H1 (cell line): ENCODE data around the gene KATNAL1. TPM values are rescaled to one million over a fixed set of nuclear protein-coding genes. Genes with fewer than 3 reads are reported as not detected.

Experiments
- CTCF ChIA-PET: fragments of 300-600 bp; sonication (Branson Sonifier 250); formaldehyde crosslinking; loops from one replicate; lab custom pipeline; 2021; ENCODE audit not compliant: partially characterized antibody; lab: Charles Lee
- POLR2A ChIA-PET: fragments of 300-600 bp; sonication (Branson Sonifier 250); formaldehyde crosslinking; loops from one replicate; lab custom pipeline; 2021; ENCODE audit warnings: inconsistent platforms; ENCODE audit not compliant: partially characterized antibody; lab: Charles Lee
- DNase-seq, 2 experiments: peaks; one replicate each; pipeline versions ENCODE4 v3.0.0 to v3.0.0-alpha.2; 2010 to 2022; ENCODE audit warnings: low spot score in 2 of 2, low read depth in 1 of 2, mixed read lengths in 1 of 2
- FAIRE-seq: peaks from 2 replicates; lab custom pipeline; 2011; peaks lifted over from hg19 to GRCh38; lab: Jason Lieb, UNC
- H2AFZ ChIP-seq: 2 replicates; pipeline ENCODE4 v1.8.1; 2012; ENCODE audit warnings: low read length, inconsistent platforms
- H2AK5ac ChIP-seq: 2 replicates; pipeline ENCODE4 v1.6.1; 2013; ENCODE audit warnings: low read depth, low read length
- H2BK120ac ChIP-seq: replicated peaks from 2 replicates; pipeline ENCODE3; 2013; ENCODE audit warnings: low read depth, low read length, inconsistent platforms
- H2BK12ac ChIP-seq: 2 replicates; pipeline ENCODE4 v1.6.1; 2013; ENCODE audit warnings: low read depth, low read length
- H2BK15ac ChIP-seq: 2 replicates; pipeline ENCODE4 v1.6.1; 2013; ENCODE audit warnings: low read length
- H2BK20ac ChIP-seq: 2 replicates; pipeline ENCODE4 v1.6.1; 2013; ENCODE audit warnings: low read length
- H2BK5ac ChIP-seq: 2 replicates; pipeline ENCODE4 v1.6.1; 2013; ENCODE audit warnings: low read depth, low read length
- H3K14ac ChIP-seq: 2 replicates; pipeline ENCODE4 v1.6.1; 2013; ENCODE audit warnings: inconsistent platforms; ENCODE audit not compliant: insufficient read length
- H3K18ac ChIP-seq: 2 replicates; pipeline ENCODE4 v1.6.1; 2013; ENCODE audit warnings: low read length; ENCODE audit errors: extremely low read depth
- H3K23ac ChIP-seq: 2 replicates; pipeline ENCODE4 v1.6.1; 2013; ENCODE audit warnings: inconsistent platforms; ENCODE audit not compliant: insufficient read length
- H3K23me2 ChIP-seq: 2 replicates; pipeline ENCODE4 v1.6.1; 2013; ENCODE audit warnings: low read depth, low read length
- H3K27ac ChIP-seq: 2 replicates; pipeline ENCODE4 v1.6.1; 2011; ENCODE audit warnings: low read depth, low read length, inconsistent platforms
- H3K27me3 ChIP-seq, 4 experiments: replicated peaks in 1 of 4; 1 replicate in 1 of 4; 2 replicates in 3 of 4; pipeline versions ENCODE4 v1.6.1 to v1.8.1; 2011 to 2013; ENCODE audit warnings: low read length in 3 of 4, mild to moderate bottlenecking in 3 of 4, inconsistent platforms in 2 of 4, mixed read lengths in 2 of 4, moderate library complexity in 1 of 4; ENCODE audit not compliant: control insufficient read depth in 3 of 4, insufficient read depth in 3 of 4; ENCODE audit errors: extremely low read depth in 1 of 4
- H3K36me3 ChIP-seq, 4 experiments: 2 replicates each; pipeline versions ENCODE4 v1.6.1 to v1.8.1; 2011 to 2013; ENCODE audit warnings: mild to moderate bottlenecking in 4 of 4, low read length in 3 of 4, moderate library complexity in 2 of 4, control low read depth in 1 of 4, inconsistent platforms in 1 of 4; ENCODE audit not compliant: insufficient read depth in 4 of 4, control insufficient read depth in 2 of 4
- H3K4ac ChIP-seq: replicated peaks from 2 replicates; pipeline ENCODE3; 2013; ENCODE audit warnings: low read length, low read depth, mixed read lengths, inconsistent platforms; ENCODE audit not compliant: insufficient read length
- H3K4me1 ChIP-seq, 4 experiments: replicated peaks in 1 of 4; 1 replicate in 1 of 4; 2 replicates in 3 of 4; pipeline versions ENCODE4 v1.6.1 to v1.8.1; 2011 to 2013; ENCODE audit warnings: low read length in 3 of 4, inconsistent platforms in 2 of 4, mixed read lengths in 1 of 4; ENCODE audit not compliant: insufficient read depth in 4 of 4, control insufficient read depth in 3 of 4
- H3K4me2 ChIP-seq, 2 experiments: 2 replicates each; pipeline versions ENCODE4 v1.6.1 to v1.8.1; 2011 to 2013; ENCODE audit warnings: low read depth in 2 of 2, low read length in 2 of 2, control low read depth in 1 of 2, inconsistent platforms in 1 of 2, mild to moderate bottlenecking in 1 of 2; ENCODE audit not compliant: insufficient read depth in 1 of 2
- H3K4me3 ChIP-seq, 4 experiments: fragments of 200-600, 300-600 bp in 1 of 4; sonication (generic), shearing (Covaris generic), sonication (Bioruptor Twin) in 1 of 4; 2 replicates each; pipeline versions ENCODE4 v1.5.1 to v1.8.1; 2011 to 2016; ENCODE audit warnings: low read length in 4 of 4, low read depth in 3 of 4, control low read depth in 2 of 4, inconsistent platforms in 2 of 4, mild to moderate bottlenecking in 2 of 4, mixed read lengths in 1 of 4, moderate library complexity in 1 of 4; ENCODE audit not compliant: insufficient read depth in 2 of 4; ENCODE audit errors: extremely low read depth in 1 of 4
- H3K56ac ChIP-seq: replicated peaks from 2 replicates; pipeline ENCODE3; 2013; ENCODE audit warnings: low read depth, mild to moderate bottlenecking, mixed read lengths, low read length, inconsistent platforms; ENCODE audit not compliant: insufficient read length
- H3K79me1 ChIP-seq: 2 replicates; pipeline ENCODE4 v1.6.1; 2013; ENCODE audit warnings: low read depth, low read length, control low read depth
- H3K79me2 ChIP-seq, 2 experiments: 2 replicates each; pipeline versions ENCODE4 v1.6.1 to v1.8.1; 2012 to 2013; ENCODE audit warnings: low read length in 2 of 2, mild to moderate bottlenecking in 2 of 2, inconsistent platforms in 1 of 2; ENCODE audit not compliant: insufficient read depth in 2 of 2, control insufficient read depth in 1 of 2
- H3K9ac ChIP-seq, 4 experiments: replicated peaks in 1 of 4; 1 replicate in 1 of 4; 2 replicates in 3 of 4; pipeline versions ENCODE4 v1.6.1 to v1.8.1; 2011 to 2013; ENCODE audit warnings: low read depth in 3 of 4, low read length in 3 of 4, control low read depth in 2 of 4, mild to moderate bottlenecking in 2 of 4, moderate library complexity in 2 of 4, inconsistent platforms in 1 of 4; ENCODE audit errors: extremely low read depth in 1 of 4
- H3K9me3 ChIP-seq, 2 experiments: 2 replicates each; pipeline versions ENCODE4 v1.6.1 to v1.8.1; 2012 to 2013; ENCODE audit warnings: mild to moderate bottlenecking in 2 of 2, moderate library complexity in 2 of 2, control low read depth in 1 of 2, inconsistent platforms in 1 of 2, low read depth in 1 of 2, low read length in 1 of 2, mixed read lengths in 1 of 2; ENCODE audit not compliant: insufficient read depth in 2 of 2
- H4K20me1 ChIP-seq, 2 experiments: replicated peaks in 1 of 2; 2 replicates each; pipeline versions ENCODE3 to v1.8.1; 2011 to 2013; ENCODE audit warnings: inconsistent platforms in 2 of 2, low read length in 2 of 2, mild to moderate bottlenecking in 1 of 2; ENCODE audit not compliant: insufficient read depth in 2 of 2, control insufficient read depth in 1 of 2
- H4K5ac ChIP-seq: 2 replicates; pipeline ENCODE4 v1.6.1; 2013; ENCODE audit warnings: low read length, low read depth, mixed read lengths, inconsistent platforms; ENCODE audit not compliant: insufficient read length
- H4K8ac ChIP-seq: 2 replicates; pipeline ENCODE4 v1.8.0; 2013; ENCODE audit warnings: mild to moderate bottlenecking, moderate library complexity, low read length, inconsistent platforms; ENCODE audit not compliant: insufficient read depth; ENCODE audit errors: extremely low read depth
- H4K91ac ChIP-seq: replicated peaks from 2 replicates; pipeline ENCODE3; 2013; ENCODE audit warnings: low read length, mixed read lengths, inconsistent platforms; ENCODE audit not compliant: insufficient read length
- FOSL1 ChIP-seq: IDR thresholded peaks from 2 replicates; pipeline ENCODE4 v1.6.1; 2011; ENCODE audit warnings: mild to moderate bottlenecking, low read depth, low read length, moderate library complexity; ENCODE audit not compliant: insufficient read depth
- GTF2F1 ChIP-seq: IDR thresholded peaks from 2 replicates; pipeline ENCODE4 v1.6.1; 2012; ENCODE audit warnings: low read depth, low read length, improper control_type of control experiment, borderline replicate concordance
- TEAD4 ChIP-seq: IDR thresholded peaks from 2 replicates; pipeline ENCODE4 v1.6.1; 2012; ENCODE audit warnings: low read depth, low read length, inconsistent platforms, mixed read lengths
- WGBS, 2 experiments: shearing (Covaris generic) in 1 of 2; methylation state at CpG; one replicate each; pipeline versions ENCODE4 v1.1.6 to v1.1.7; 2013 to 2015; ENCODE audit warnings: low lambda C conversion rate in 2 of 2, mixed read lengths in 2 of 2, inconsistent platforms in 1 of 2, low coverage in 1 of 2, missing lambda C conversion rate in 1 of 2; ENCODE audit not compliant: insufficient replicate concordance in 2 of 2, insufficient coverage in 1 of 2, insufficient read length in 1 of 2; ENCODE audit errors: extremely low coverage in 1 of 2, missing lambda C conversion rate in 1 of 2; 5-methylcytosine and 5-hydroxymethylcytosine counted together
- polyA plus RNA-seq, 7 experiments: library from polyadenylated mRNA; depleted of rRNA in 3 of 7; stranded (reverse) in 5 of 7; unstranded in 2 of 7; fragments of >200 nt in 5 of 7; fragments of 200-250 nt in 2 of 7; gene quantifications; 1 replicate in 5 of 7; 2 replicates in 1 of 7; 4 replicates in 1 of 7; pipeline versions ENCODE4 v1.2.1 to v1.2.3, GENCODE V29; 2011 to 2013; ENCODE audit warnings: missing spikeins in 2 of 7, mixed read lengths in 2 of 7
- total RNA-seq: library from RNA; stranded (reverse); fragmentation: NEBNext Ultra II Directional; extraction: Animal tissue kit (Norgen Biotek cat#: 25700); gene quantifications from 2 replicates; pipeline ENCODE4 v1.2.1, GENCODE V29; 2021

The KATNAL1 gene
- total and polyA plus RNA-seq, 2 of the 8 experiments (the other 6 are each of a cell fraction or from before 2014, with no cell fraction given) = 4.0 to 13.2 TPM

DNA sequence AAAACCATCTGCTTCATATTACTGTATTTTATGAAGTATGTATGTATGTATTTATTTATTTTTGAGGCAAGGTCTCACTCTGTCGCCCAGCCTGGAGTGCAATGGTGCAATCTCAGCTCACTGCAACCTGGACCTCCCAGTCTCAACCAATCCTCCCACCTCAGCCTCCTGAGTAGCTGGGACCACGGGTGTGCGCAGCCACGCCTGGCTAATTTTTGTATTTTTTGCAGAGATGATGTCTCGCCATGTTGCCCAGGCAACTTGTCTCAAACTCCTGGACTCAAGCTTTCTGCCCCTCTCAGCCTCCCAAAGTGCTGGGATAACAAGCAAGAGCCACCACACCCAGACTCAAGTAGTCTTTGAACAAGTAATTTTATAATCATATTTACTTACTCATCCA lies 5.5 kb downstream of the KATNAL1 start:
- TF ChIP-seq GTF2F1 (no peak), FOSL1 (no peak), TEAD4 (no peak)
- H2AK5ac ChIP-seq = no peak overlapping the region
- H4K20me1 ChIP-seq = no peaks in the 10 kb centered on the region
- no peak overlapping the region for H2BK20ac ChIP-seq
- CTCF ChIA-PET = interaction anchor here (0.6 to 1.6 kb wide), 2 partner anchors 12 to 57 kb away, joined by 3 to 5 read pairs; no protein-coding TSS in a partner anchor
- no peak overlapping the region for H3K4ac ChIP-seq
- no peaks in the 10 kb centered on the region for H3K27me3 ChIP-seq
- FAIRE-seq (no peak), DNase-seq (no peak)
- WGBS, 2 experiments = 94% methylated on average over 5 of the region's 5 CpGs; no CpG with 5 or more reads in 1 of the 2 experiments
- no peaks in the 10 kb centered on the region for H3K23me2 ChIP-seq
- H2AFZ ChIP-seq = no peak overlapping the region
- peaks cover 2% of the 10 kb centered on the region; the same call in 1 of the 2 replicates for H3K79me1 ChIP-seq
- no peak overlapping the region for H3K56ac ChIP-seq
- no peak overlapping the region for H2BK5ac ChIP-seq
- H3K27ac ChIP-seq = no peak overlapping the region
- H4K91ac ChIP-seq = no peak overlapping the region
- no peaks in the 10 kb centered on the region for H3K9me3 ChIP-seq
- H4K8ac ChIP-seq = no peak overlapping the region
- H2BK15ac ChIP-seq = no peak overlapping the region
- no peak overlapping the region for H3K14ac ChIP-seq
- H3K18ac ChIP-seq = no peak overlapping the region
- no peaks in the 10 kb centered on the region for H3K36me3 ChIP-seq
- H3K4me1 ChIP-seq = no peaks in the 10 kb centered on the region
- H3K4me3 ChIP-seq = no peak overlapping the region
- POLR2A ChIA-PET = no interaction called here
- no peak overlapping the region for H2BK12ac ChIP-seq
- H3K79me2 ChIP-seq = peaks cover 0 to 74% of the 10 kb centered on the region in 2 experiments; a peak in 2 of 4 replicates
- H3K4me2 ChIP-seq = no peak overlapping the region
- H2BK120ac ChIP-seq = no peak overlapping the region
- no peak overlapping the region for H4K5ac ChIP-seq
- H3K23ac ChIP-seq = no peak overlapping the region
- no peak overlapping the region for H3K9ac ChIP-seq
